HG03175 (cell line): Measurements from ENCODE around the gene MISP.
"Not testable (repeated sequence)": the region's sequence is repeated elsewhere in the genome, so short reads cannot be mapped to it uniquely, and the experiment has no call there.

ENCODE experiments used
- ATAC-seq: cut with Tn5 transposase; IDR thresholded peaks from one replicate; pipeline ENCODE4 v1.9.1; 2021; ENCODE audit warnings: mild to moderate bottlenecking, moderate library complexity; ENCODE audit not compliant: unreplicated experiment

Gene MISP, protein sequence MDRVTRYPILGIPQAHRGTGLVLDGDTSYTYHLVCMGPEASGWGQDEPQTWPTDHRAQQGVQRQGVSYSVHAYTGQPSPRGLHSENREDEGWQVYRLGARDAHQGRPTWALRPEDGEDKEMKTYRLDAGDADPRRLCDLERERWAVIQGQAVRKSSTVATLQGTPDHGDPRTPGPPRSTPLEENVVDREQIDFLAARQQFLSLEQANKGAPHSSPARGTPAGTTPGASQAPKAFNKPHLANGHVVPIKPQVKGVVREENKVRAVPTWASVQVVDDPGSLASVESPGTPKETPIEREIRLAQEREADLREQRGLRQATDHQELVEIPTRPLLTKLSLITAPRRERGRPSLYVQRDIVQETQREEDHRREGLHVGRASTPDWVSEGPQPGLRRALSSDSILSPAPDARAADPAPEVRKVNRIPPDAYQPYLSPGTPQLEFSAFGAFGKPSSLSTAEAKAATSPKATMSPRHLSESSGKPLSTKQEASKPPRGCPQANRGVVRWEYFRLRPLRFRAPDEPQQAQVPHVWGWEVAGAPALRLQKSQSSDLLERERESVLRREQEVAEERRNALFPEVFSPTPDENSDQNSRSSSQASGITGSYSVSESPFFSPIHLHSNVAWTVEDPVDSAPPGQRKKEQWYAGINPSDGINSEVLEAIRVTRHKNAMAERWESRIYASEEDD

DNA sequence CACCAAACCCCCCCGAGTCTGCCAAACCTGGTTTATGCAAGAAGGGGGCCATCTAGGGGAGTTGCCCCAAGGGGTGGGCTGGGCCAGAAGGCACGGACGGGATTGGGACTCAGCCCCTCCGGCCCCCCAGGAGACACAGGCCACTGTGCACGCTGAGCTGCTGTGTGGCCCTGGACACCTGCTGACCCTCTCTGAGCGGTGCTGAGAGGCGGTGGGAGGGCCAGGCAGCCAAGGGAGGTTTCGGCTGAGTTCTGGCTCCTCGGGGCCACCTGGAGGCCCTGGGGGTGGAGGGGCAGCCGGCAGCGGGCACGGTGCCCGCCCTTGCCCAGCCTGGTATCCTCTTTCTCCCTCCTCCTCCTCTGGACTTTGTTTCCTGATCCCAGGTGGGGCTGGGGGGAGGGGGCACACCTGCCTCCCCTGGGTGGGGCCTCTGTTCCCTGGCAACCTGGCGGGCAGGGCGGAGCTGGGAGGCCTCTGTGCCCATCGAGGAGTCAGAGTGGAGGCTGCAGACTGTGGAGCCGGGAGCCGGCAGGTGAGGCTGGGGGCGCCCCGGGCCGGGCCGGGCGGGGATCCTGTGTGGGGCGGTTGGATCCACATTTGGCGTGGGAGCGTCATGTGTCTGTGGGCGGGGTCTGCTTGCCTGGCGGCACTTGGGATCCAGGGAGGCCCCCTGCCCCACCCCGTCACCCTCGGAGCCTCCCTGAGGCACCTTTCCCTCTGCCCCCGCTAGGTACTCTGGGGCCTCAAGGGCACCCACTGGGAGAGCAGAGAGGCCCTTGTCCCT lies at the start of gene MISP:
TSS of gene MISP (plus strand) at position 473 of the 784 bp plus-strand sequence. CDS start 5,835 bp downstream, outside the sequence.
- ATAC-seq = no peak

DNA sequence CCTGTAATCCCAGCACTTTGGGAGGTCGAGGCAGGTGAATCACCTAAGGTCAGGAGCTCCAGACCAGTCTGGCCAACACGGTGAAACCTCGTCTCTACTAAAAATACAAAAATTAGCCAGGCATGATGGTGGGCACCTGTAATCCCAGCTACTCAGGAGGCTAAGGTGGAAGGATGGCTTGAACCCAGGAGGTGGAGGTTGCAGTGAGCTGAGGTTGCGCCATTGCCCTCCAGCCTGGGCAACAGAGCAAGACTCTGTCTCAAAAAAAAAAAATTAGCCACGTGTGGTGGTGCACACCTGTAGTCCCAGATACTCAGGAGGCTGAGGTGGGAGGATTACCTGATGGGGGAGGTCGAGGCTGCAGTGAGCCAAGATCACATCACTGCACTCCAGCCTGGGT lies 48.1 kb upstream of the MISP start:
- ATAC-seq = not testable (repeated sequence)

DNA sequence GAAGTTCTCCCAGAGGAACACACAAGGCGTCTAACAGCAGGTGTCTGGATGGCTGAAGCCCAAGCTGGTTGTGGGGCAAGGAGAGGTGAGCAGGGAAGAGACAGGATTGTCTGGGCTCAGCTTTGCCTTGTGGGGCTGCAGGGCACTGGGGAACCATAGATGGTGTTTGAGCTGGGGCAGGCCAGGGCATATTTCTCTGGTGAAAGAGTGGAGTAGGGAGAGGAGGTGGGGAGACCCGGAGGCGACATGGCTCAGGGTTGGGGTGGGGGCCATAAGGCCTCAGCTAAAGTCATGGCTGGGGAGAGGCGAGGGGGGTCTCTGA lies 47.6 kb upstream of the MISP start:
- no peak for ATAC-seq

DNA sequence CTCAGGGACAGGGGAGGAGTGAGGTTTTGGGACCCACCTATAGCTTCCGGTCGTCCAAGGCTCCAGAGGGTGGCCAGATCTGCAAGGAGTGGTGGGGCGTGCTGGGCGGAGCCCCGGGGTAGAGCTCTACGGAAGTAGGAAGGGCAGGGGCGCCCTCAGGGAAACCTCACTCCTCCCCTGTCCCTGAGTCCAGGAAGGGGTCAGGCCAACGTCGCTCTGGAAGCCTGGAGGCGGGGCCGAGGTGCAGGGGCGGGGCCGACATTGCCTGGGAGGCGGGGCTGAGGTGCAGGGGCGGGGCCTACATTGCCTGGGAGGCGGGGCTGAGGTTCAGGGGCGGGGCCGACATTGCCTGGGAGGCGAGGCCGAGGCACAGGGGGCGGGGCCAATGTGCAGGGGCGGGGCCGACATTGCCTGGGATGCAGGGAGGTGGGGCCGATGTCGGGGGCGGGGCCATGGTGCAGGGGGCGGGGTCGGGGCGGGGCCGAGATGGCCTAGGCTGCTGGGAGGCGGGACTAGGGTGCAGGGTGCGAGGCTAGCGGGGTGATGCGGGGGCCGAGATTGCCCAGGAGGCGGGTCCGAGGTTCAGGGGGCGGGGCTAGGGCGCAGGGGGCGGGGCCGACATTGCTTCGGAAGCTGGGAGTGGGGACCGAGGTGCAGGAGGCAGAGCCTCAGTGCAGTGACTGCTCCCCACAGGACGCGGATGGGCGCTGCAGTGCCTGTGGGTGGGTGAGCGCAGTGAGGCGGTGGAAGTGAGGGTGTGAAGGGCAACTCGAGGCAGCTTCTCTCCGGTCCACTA lies 47.1 kb upstream of the MISP start:
- no peak for ATAC-seq

DNA sequence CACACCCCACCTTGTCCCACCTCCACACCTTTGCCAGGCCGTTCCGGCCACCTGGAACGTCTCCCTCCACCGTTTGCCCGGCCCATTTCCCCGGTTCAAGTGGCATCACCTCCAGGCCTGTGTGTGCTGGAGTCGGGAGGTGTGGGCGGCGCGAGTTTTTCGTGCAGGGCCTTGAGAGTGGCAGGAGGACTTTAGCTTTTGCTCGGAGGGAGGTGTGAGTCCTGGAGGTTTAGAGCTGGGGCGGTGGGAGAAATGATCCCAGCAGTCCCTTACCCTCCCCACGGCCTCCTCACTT lies 46.5 kb upstream of the MISP start:
- no peak for ATAC-seq

DNA sequence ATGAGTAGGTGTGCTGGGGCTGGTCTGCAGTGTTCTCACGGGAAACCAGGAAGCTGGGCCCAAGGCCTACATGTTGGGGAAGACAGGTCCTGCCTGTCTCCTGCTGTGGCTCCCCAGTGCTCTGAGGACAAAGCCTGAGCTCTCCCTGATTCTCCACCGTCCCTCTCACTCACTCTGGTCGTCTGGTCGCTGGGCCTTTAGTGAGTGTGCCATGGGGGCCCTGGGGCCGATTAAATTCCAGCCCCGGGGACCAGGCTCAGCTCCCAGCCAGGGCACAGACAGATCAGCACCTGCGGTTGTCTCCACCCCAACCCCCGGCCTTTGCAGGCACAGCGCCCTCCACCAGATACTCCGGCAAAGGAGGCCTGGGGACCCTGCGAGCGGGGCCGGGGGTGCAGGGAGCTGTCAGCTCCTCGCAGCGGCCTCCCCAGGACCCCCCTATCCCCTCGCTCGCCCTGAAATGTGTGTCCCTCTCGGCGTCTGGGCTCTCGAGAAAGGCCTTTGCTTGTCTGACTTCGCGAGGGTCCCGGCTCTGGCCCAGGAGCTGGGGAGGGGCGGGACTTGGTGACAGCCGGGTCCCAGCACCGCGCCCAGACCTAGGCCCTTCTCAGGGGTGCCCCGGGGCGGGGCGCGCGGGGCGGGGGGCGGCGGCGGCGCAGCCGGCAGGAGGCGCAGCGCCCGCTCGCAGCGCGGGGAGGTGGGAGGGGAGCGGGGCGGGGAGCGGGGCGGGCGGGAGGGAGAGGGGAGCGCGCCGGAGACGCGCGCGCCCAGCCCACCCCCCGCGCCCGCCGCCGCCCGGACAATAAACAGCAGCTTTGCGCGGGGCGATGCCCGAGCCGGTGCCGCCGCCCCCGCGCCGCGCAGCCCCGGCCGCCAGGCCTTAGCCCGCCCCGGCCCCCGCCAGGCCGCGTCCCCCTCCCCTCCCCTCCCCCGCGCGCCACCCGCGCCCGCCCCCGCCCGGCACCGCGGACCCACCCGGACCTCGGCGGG lies 42.5 kb upstream of the MISP start, which contains the start of gene PALM:
TSS of gene PALM (plus strand) at position 782 of the 990 bp plus-strand sequence. CDS start 212 bp downstream, outside the sequence.
- no peak for ATAC-seq

DNA sequence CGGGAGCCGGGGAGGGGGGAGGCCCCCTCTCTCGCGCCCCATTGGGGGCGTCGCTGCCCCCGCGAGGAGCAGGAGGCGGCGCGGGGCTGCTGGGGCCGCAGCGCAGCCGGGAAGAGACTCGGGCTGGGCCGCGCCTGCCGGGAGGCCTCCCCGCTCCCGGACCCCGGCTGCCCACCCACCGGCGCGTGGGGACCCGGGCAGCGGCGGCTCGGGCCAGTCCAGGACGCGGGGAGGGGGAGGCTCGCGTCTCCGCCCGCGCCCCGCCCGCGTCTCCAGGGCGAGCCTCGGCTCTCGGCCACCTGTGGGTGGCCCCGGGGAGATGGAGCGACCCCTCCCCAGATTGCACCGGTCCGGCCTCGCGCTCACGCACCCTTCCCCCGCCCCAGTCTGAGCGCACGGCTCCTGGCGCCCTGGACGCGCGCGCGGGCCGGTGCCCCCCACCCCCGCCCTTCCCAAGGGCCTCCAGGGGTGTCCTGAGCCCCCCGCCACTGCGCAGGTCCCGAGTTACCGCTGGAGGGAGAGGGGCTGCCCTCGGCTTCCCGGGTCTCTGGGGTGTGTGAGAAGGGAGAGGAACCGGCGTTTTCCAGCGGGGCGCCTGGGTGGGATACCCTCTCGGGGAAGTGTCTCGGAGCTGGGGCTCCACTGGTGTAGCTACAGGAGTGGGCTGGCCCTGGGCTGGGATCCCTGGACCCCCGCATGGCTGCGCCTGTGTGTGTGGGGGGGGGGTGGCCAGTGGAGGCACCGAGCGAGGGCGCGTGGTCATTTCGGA lies 41.5 kb upstream of the MISP start:
- no peak for ATAC-seq

DNA sequence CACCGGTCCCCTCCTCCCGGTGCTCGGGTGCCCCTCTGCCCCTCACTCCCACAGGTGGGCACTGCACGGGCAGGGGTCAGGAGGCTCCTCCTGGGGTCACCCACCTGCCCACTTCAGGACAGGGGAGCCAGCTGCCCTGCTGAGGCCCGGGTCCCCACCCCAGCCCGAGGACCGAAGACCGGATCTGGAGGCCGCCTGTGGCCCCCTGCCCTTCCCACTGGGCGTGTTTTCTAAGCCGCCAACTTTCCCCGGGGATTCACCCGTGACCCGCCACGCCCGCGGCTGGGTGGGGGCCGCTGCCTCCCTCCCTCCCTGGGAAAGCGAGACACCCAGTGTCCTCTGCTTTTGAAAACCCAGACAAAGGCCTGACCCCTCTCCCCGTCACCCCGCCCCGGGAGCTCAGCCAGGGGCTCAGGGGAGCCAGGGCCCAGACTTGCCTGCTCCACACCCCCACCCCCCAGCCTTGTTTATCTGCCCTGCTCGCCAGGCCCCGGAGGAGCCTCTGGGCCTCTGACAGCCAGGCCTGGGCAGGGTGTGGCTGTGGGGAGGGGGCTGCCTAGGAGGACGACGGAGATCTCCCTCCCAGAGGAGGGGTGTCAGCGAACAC lies 40.8 kb upstream of the MISP start:
- no peak for ATAC-seq

DNA sequence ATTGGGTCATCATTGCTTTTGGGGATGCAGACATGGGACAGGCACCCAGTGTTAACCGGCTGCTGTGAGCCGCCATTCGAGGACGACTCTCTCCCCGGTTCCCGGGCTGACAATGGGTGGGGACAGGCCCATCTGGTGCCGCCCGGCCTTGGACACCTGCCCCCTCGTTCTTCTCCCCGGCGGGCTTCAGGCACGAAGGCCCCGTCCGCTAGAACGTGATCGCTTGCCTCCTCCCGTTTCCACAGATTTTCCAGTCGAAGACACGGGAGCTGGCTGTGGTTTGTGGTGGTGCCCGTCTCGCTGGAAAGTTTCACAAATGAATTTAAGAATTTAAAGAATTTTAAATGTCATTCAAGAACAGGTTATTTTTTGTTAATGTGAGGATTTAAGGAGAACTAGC lies 40.1 kb upstream of the MISP start:
- no peak for ATAC-seq

DNA sequence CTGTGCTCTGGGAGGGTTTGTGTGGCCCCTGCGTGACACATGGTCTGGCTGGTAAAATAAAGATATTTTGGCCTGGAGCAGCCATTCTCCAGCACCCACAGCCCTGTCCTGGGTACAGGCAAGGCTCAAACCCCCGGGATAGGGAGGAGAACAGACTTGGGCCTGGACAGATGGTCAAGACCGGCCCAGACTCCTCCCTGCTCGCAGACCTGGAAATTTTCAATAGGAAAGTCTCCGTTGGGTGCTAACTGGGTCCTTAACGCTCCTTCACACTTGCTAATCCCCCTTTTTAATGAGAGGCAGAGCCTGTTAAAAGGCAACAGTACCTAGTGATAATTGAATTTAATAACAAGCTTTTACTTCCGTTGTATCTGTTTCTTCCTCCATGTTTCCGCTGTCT lies 39.7 kb upstream of the MISP start:
- no peak for ATAC-seq

DNA sequence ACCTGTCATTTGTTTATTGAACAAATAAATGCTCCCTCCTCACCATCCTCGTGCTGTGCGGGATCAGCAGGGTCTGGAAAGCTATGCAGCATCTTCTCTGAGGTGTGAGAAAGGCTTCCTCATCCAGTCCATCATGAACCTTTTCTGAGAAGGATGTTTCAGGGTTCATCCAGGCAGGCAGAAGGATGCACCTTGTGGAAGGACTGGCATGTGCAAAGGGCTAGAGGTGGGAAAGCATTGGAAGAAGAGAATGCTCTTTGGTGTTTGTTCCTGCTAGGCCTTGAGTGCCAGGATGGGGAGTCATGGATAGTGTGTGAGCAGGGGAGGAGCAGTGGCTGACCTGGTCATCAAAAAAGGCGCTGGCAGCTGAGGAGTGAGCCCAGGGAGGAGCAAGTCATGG lies 35.6 kb upstream of the MISP start:
- ATAC-seq = no peak

DNA sequence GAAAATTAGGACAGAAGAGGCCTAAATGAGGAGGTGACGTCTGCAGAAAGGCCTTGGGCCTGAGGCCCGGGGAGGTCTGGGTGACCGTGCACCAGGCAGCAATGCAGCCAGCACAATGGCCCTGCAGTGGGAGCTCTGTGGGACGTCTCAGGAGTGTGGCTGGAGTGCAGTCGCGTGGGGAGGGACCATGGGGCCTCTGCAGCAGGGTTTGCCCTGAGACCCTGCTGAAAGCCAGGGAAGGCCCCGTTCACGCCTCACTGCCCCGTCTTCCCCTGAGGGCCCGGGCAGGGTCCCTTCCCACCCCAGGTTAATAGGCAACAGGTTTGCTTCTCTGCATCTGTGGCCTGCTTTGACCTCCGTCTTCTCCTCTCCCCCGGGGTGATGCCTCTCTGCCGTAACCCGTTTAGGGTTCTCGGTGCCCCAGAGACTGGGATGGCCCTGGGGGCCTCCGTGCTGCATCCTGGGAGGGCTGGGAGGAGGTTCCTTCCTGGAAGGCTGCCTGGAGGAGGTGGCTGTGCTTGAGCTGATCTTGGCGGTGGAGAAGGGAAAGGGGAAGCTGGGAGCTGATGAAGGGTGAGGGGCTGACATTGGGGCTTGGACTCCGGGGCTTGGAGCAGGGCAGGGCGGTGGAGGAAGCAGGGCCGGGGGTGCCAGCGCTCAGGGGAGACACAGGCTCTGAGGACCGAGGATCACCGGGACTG lies 32.5 kb upstream of the MISP start:
- no peak for ATAC-seq

DNA sequence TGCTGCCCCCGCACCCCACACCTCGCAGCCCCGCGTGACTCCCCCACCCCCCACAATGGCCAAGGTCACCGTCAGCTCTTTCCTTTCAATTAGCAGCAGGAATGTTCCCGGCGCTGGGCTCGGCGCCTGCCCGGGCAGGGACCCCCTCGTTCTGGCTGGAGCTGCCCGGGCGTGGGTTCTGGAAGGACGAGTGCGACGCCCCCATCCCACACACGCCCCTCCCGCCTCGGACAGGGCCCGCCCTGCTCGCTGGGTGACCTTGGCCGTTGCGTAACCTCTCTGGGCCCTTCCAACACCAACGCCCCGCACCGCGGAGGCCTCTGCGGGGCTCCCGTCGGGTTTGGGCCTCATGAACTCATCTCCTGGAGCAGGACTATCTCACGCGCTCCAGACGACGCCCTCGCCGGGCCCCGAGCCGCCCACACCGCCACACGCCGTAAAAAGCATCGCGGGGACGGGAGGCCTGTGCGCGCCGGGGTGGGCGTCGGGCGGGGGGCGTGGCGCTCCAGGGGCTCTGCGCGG lies 31.9 kb upstream of the MISP start:
- ATAC-seq = no peak

DNA sequence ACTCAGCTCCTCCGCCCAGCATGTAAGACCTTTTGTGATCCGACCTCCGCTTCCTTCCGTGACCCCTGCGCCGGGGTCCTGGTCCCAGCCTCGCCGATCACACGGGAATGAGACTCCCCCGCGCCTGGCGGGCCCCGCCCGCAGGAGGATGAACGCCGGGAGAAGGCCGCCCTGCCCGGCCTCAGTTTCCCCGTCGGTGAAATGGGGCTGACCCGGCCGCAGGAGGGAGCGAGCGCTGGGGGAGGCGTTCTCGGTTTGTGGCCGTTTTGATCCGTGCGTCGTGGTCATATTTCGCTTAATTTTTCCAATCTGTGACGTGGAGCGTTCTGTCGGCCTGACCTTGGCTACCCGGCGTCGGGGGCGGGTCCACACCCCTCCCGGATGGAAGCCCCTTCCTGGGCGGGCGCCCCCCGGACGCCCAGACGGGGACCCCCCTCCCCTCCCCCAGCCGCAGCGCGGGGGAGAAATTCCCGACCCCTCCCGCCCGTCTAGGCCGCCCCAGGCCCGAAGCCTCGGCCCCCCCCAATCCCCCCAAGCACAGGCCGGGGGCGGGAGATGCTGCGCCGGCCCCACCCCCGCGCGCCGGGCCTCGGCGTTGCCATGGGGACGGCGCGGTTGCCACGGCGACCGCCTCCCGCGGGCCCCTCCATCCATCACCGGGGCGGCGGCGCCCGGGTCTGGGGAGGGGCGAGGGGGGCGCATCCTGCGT lies 31.1 kb upstream of the MISP start:
- no peak for ATAC-seq

DNA sequence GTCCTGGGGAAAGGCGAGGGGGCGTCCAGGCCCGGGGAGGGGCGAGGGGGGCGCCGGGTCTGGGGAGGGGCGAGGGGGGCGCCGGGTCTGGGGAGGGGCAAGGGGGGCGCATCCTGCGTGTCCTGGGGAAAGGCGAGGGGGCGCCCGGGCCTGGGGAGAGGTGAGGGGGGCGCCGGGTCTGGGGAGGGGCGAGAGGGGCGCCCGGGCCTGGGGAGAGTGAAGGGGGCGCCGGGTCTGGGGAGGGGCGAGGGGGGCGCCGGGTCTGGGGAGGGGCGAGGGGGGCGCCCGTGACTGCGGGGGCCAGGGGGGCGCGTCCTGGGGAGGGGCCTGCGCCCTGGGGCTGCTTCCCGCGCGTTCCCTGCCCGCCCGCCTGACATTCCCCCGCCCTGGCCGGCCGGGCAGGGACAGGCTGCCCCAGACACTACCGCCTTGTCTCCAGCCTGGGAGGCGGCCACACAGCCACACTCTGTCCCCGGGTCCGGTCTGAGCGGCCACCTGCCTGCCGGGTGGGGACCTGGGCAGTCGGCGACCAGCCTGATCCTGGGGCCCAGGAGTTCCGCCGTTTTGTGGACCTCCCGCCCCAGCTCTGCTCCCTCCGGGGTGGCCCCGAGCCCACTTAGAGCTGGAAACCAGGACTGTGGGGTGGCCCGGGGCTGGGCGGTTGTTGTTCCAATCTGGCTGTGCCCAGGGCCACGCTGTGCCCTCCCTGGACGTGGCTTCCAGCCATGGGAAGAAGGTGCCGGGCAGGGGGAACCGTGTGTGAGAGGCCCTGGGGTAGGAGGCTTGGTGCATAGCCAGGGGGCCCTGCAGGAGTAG lies 30.4 kb upstream of the MISP start:
- no peak for ATAC-seq

DNA sequence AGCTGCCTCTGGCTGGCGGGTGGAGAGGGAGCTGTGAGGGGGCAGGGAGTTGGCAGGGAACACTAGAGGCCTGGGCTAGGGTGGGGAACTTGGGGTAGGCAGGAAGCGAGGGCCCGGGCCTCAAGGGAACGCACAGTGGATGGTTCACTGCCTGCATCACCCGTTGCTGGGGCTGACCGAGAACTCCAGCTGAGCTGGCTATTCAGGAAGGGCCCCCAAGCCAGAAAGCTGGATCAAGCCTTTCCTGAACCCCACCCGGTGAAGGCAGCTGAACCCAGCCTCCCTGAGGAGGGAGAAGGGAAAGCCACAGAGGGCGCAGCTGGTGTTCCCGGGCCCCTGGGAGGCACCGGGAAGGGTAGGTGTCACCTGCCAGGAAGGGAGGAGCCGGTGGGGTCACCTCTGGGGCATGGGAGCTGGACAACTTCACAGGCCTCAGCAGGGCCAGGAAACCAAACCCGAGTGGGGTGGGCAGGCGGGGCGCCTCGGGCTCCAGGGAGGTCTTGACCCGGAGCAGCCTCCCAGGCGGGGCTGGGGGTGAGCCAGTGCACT lies 28.3 kb upstream of the MISP start:
- no peak for ATAC-seq
